ENCODE results near the gene PPFIA1.

GRCh38 chr11:70303070-70303469, 32.6 kb downstream of the PPFIA1 start:
- TF ChIP-seq CTCF (conservative IDR thresholded peaks at IDR 0.05 in 1 of 2, IDR thresholded peaks at IDR 0.05 in 1 of 2; ENCODE audit: extremely low read depth in 1 of 2, insufficient read depth in 1 of 2, low read depth in 1 of 2, low read length in 2 of 2) = no peak
- TF ChIP-seq EZH2 (IDR thresholded peaks at IDR 0.05; ENCODE audit: borderline replicate concordance, low read length) = no peak
